ENCODE measurements around the gene NHLRC4.

The NHLRC4 gene

DNA sequence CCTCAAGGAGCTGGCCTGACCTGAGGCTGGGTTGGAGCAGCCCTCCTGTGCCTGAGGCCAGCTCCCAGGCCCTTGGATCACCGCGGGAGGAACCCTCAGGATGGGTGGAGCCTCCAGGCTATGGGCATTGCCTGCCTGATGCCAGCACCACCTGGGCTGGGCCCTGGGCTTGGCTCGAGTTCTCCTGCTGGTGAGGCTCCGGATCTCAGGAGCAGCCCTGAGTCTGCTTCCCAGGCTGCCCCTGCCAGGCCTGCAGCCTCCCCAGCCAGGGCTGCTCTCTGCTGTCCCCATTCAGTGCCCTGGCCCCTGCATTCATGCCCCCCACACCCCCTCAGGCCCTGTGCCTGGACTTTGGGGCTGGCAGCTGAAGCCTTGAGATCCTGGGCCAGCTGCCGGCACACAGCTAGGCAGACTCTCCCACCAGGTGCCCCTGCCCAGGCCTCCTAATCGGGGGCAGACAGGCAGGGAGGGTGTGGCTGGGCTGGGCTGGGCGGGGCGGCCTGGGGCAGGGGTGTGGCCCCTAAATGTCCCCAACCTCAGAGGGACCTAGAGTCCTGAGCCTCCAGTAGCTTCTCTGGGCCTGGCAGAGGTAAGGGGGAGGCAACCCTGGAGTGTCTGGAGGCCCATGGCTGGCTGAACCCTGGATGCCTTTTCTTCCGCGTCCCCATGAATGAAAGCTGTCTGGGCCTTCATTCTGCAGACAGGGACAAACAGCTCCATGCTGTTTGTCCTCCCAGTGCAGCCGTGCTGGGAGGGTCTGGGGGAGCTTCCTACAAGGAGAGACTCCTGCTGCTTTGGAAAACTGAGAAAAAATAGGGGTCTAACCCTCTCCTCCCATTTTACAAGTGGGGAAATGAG is 1.8 kb downstream of the NHLRC4 start:
- DNase-seq: no peak

DNA sequence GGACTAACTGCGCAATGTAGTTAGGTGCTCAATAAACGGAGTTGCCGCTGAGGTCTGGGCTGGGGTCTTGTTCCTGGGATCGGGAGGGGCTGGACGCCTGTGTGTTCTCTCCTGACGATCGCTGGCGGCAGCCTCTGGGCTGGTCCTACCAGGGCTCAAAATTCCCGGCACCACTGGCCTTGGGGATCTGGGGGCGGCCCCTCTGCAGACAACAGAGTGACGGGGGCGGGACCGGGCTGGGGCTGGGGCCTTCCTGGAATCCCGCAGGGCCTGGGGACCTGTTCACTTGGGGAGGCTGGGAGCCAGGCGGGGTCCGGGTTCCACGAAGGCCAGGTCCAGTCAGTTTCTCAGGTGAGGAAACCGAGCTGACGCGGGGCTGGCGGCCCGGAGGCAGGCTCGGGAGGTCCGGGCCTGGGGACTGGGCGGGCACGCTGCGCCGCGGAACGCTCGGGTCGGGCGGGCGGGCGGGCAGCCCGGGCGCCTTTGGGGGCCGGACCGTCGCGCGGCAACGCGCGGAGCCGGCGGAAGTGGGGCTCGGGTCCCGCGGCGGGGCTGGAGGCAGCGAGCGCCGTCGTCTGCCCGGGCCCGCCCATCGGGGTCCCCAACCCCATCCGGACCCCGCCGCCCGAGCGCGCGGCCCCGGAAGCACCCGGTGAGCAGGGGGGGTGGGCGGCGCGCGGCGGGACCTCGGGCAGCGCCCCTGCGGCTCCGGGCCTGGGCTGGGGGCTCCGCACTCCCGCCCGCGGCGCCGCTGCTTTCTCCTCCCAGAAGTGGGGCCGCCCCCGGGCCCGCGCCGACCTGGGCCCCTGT is 2.8 kb downstream of the NHLRC4 start, which contains the start of gene PIGQ:
PIGQ (plus strand) TSS at position 524 of the 810 bp plus-strand sequence. CDS start 4,107 bp downstream, outside the sequence.
- DNase-seq: no peak

DNA sequence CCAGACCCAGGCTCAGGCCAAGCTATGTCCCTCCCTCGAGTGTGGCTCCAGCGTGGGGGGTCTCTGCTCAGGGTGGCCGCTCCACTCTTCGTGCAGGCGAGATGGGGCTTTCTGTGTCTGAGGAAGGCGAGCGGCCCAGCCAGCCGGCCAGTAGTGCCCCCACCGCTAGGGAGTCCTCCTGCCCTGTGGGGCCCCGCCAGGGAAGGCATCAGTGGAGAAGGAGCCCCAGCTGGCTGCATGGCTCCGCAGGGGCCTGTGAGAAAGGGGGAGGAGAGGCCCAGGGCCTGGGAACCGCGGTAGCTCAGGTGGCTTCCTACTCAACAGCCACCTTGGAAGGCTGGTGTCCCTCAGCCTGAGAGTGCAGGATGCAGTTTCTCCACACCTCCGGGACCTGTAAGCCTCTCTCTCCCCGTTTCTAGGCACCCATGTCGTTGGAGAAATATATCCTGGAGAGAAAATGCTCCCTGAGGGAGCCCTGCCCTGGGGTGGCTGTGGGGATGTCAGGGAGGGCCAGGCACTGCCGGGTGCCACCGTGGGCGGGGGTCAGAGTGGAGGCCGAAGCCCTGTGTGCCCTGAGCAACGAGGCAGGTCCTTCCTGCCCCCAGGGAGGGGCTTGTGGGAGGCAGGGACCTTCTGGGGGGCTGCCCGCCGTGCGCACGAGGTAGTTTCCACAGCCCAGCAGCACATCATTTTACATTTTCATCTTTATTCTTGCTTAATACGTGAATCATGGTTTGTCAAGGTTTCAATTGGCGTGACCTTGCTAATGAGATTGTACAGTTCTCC is 6.3 kb downstream of the NHLRC4 start:
- no peak for DNase-seq

DNA sequence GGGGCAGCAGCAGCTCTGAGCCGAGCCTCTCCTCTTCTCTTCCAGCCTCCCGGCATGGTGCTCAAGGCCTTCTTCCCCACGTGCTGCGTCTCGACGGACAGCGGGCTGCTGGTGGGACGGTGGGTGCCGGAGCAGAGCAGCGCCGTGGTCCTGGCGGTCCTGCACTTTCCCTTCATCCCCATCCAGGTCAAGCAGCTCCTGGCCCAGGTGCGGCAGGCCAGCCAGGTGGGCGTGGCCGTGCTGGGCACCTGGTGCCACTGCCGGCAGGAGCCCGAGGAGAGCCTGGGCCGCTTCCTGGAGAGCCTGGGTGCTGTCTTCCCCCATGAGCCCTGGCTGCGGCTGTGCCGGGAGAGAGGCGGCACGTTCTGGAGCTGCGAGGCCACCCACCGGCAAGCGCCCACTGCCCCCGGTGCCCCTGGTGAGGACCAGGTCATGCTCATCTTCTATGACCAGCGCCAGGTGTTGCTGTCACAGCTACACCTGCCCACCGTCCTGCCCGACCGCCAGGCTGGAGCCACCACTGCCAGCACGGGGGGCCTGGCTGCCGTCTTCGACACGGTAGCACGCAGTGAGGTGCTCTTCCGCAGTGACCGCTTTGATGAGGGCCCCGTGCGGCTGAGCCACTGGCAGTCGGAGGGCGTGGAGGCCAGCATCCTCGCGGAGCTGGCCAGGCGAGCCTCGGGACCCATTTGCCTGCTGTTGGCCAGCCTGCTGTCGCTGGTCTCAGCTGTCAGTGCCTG is 7.4 kb downstream of the NHLRC4 start:
- DNase-seq: no peak

DNA sequence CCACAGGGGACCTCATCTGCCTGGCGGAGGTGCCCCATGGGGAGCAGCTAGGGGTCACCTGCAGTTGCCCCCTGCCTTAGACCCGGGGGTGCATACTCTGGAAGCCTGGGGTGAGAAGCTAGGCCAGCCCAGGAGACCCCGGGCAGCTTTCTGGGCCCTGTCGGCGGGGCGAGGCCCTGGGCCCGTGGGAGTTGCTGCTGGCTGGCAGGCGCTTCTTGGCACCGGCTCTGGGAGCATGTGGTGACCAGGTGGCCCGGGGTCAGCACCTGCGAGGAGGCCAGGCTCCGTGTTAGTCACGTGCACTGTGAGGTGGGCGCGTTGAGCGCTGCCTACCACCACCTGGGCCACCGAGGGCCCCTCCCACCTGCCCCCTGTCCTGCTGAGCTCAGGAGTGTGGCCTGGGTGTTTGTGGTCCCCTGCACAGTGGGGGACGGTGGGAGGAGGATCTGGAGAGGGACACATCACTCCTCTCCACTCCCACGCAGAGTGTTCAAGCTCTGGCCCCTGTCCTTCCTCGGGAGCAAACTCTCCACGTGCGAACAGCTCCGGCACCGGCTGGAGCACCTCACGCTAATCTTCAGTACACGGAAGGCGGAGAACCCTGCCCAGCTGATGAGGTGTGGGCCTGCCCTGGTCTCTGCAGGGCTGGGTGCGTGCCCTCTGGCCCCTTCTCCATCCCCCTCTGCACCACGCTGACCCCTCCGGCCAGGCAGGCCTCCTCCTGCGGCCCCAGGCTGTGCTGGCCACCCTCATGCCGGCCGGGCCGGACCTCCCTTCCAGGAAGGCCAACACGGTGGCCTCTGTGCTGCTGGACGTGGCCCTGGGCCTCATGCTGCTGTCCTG is 8.8 kb downstream of the NHLRC4 start:
- DNase-seq: no peak

DNA sequence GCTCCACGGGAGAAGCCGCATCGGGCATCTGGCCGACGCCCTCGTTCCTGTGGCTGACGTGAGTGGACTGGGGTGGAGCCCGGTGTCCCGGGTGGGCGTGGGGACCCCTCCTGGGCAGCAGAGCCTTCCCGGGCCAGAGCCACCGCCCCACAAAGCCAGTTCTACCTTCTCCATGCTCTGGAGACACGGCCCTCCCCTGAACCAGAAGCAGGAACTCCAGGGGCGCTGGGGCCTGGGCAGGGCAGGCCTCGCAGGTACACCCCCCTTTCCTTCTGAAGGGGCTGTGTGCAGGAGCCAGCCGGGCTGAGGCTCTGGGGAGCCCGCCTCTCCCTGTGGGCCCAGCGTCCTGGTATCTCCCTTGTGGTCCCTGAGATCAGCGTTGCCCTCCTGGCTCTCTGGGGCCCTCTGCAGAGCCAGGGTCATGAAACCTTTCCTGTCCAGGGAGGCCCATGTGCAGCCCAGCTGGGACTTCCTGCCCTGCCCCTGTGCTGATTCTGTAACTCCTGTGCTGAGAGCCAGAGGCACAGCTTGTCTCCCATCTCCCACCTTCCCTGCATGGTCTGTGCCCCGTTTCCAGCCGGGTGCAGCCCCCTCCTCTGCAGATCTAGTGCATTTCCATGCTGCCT is 9.5 kb downstream of the NHLRC4 start:
- DNase-seq: no peak

DNA sequence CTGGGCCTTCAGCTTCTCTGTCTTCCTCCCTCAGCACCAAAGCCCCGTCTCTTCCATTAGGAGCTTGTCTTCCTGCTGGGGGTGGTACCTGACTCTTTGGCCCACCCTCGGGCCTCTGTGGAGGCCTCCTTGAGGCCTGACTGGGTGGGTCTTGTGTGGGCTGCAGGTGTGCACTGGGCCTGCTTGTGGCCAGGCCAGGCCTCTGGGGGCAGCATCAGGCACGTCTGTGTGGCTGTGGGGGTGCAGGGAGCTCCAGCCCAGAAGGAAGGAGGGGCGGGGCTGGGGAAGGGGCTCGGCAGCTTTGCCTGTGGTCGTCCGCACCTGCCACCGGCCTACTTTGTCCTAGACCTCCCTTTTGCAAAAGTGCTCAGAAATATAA is 10.0 kb downstream of the NHLRC4 start:
- DNase-seq: no peak

DNA sequence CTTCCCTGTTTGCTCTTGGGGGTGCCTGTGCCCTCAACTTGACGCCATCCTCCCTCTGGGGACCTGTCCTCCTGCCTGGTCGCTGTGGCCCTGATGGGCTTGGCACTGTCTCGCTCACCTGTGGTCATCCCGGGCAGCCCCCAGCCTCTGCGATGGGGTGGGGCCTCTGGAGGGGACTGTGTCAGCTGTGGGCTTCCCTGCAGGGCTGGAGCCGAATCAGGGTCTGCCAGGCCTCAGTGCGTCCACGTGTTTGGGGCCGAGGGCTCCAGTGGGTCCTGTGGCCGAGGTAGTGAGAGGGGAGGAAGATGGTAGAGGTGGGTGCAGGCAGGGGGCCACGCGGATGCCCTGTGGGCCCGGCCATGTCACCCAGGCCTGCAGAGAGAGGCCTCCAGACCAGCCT is 11.0 kb downstream of the NHLRC4 start:
- no peak for DNase-seq

DNA sequence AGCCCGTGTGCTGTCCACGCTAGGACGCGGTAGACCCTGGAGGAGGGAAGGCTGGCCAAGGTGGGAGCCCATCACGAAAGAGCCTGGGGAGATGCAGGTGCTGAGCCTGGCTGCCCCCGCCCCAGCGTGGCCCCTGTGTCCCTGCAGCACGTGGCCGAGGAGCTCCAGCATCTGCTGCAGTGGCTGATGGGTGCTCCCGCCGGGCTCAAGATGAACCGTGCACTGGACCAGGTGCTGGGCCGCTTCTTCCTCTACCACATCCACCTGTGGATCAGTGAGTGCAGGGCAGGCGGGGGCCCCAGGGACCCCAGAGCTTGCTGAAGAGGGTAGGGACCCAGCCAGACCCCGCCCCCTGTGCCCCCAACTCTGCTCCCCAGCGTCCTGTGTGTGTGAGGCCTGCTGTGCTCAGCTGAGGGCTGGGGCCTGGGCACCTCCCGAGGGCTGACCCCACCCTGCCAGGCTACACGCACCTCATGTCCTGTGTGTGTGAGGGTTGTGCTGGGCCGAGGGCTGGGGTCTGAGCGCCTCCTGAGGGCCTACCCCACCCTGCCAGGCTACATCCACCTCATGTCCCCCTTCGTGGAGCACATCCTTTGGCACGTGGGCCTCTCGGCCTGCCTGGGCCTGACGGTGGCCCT is 11.5 kb downstream of the NHLRC4 start:
- DNase-seq: no peak

DNA sequence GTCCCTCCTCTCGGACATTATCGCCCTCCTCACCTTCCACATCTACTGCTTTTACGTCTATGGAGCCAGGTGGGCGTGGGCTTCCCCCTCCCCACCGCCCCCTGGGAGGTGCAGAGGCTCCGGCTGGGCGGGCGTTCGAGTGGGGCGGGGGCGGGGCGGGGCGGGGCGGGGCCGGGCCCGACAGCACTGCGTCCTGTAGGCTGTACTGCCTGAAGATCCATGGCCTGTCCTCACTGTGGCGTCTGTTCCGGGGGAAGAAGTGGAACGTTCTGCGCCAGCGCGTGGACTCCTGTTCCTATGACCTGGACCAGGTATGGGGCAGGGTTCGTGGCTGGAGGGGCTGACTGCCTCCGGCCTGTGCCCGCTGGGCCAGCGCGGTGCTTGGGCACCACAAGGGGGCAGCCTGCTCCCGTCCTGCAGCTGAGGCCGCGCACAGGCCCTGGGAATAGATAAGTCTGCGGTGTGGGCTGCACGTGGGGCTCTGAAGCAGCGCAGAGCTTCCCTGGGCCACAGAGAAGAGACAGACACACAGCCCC is 12.1 kb downstream of the NHLRC4 start:
- DNase-seq: peak; percentile 24

DNA sequence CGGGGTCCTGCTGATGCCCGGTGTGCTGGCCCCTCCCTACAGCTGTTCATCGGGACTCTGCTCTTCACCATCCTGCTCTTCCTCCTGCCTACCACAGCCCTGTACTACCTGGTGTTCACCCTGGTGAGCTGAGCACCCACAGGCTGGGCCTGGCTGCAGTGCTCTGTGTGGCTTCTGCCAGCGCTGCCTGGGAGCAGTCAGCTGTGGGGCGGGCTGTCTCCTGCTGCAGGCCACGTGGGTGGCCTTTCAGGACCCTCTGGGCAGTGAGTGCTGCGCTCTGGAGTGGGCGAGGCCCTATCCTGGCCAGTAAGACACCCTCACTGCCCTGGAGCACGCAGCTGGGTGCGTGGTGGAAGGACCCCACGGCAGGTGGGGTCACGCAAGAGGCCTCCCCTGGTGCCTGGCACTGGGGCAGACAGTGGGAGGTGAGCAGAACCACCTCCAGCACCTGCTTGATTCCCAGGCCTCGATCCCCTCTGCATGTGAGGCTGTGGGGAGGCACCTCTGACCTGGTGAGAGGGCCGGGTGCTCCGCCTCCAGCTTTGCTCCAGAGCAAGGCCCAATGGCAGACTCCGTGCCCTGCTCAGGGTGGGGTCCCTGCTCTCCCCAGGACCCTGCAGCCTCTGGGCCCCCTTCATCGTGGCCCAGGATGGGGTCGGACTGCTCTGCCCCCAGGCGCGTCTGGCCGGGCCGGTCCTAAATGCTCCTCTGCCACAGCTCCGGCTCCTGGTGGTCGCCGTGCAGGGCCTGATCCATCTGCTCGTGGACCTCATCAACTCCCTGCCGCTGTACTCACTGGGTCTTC is 13.5 kb downstream of the NHLRC4 start:
- no peak for DNase-seq

DNA sequence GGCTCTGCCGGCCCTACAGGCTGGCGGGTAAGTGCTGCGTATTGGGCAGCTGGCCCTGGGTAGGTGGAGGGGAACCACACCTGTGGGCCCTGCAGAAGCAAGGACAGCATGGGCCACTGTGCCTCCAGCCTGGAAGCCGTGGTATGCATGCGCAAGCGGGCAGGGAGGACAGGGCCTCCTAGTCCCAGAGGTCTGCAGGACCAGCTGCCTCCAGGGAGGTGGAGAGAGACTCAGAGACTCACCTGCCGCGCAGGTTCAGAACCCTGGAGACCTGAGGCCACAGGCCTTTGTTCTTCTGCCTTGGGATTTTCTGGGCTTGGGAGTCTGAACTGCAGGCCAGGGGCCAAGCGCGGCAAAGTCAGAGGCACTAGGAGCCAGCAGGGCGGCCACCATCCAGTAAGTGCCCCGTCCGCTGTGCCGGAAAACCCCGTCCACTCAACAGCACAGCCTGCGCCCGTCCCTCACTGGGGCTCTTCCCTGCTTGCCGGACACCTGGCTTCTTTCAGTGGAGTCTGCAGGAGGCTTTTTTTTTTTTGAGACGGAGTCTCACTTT is 14.2 kb downstream of the NHLRC4 start:
- no peak for DNase-seq

DNA sequence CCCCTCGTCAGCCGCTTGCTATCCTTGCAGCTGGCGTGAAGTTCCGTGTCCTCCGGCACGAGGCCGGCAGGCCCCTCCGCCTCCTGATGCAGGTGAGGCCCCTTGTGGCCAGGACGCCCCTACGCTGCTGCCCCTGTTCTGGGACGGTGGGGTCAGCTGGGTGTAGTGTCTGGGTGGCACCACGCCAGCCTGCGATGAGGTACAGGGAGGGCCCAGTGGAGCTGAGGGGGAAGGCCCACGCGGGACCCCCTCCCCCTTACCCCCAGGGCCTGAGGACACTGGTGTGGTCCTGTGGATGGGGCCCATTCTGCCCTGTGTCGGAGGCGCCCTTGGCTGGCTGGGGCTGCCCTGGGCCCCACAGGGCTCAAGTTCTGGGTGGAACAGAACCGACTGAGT is 15.4 kb downstream of the NHLRC4 start:
- DNase-seq: no peak

DNA sequence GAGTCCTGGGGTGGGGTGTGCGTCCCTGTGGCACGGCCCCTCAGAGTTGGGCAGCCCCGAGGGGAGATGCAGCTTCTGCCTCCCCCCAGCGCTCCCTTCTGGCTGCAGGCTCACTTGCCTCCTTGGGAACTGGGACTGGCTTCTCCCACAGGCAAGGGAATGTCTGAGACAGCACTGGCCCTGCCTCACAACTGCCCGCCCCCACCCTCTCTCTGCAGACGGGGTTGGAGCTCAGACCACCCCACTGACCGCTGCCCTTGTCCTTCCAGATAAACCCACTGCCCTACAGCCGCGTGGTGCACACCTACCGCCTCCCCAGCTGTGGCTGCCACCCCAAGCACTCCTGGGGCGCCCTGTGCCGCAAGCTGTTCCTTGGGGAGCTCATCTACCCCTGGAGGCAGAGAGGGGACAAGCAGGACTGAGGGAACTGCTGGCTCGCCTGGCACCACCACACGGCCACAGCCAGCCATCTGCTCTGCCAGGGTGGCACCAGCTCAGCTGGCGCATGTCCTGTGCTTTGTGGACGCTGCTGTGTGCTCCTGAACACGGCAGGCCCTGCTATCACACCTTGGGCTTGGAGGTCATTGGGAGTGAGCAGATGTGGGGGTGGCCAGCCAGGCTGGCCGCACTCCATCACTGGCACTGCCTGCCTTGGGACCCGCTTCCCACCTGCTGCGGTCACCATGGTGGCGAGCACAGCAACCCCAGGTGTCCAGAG is 16.0 kb downstream of the NHLRC4 start:
- no peak for DNase-seq

DNA sequence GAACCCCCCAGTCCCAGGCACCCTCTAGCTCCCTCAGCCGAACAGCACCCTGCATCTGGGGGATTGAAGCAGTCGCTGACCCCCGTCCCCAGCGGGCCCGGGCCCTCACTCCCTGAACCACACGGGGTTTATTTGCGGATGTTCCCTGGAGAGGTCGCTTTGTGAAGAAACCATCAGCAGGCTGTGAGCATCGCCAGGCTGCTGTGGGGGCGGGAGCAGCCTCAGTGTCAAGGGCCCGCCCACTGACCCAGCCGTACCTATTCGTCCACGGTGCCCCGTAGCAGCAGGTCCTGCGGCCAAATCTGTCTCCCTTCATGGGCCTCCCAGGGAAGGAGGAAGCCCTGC is 16.6 kb downstream of the NHLRC4 start:
- DNase-seq: no peak

DNA sequence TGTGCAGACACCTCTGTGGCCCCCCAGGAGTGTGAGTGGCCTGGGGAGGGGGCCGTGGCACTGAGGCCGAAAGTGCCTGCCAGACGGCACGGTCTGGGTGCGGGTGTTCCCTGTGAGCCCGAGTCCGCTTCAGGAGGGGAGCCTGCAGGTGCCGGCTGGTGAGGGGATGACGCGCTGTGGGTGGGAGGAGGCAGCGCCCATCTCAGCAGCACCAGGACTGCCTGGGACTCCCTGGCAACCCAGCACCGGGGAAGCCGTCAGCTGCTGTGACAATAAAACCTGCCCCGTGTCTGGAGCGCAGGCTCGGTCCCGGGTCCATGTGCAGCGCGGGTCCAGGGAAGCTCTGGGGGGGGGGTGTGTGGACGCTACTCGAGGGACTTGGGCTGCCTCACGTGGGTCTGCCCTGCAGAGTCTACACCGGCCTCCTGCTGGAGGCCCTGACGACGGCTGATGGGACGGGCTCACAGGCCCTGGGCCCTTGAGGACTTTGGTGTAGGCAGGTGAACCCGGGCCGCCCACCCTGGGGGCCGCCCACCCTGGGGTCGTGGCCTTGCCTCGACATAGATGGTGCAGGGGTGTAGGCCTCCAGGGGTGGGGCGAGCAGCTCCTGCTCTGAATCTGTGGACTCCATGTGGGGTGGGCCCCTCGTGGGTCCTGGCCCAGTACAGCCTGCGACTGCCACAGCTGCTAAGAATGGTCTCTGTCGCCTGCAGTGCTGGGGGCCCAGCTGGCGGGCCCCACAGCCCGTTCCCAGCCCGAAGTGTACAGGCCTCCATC is 17.2 kb downstream of the NHLRC4 start:
- DNase-seq: no peak

DNA sequence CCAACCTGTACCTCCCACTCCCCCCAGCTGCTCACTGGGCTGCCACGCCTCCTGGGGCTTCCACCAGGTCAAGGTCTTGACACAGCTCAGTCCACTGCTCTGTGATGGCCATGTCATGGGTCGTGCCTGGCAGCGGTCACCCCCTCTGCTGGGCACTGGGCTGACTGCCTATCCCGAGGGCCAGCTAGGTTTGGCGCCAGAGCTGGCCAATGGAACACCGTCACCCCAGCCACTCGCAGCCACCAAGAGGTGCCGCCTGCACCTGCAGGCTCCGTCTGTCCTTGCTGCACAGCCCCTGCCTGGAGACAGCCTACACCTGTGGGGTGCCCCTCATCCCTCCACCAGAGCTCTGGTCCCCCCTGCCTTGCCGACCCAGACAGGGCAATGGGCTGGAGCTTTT is 18.5 kb downstream of the NHLRC4 start:
- DNase-seq: no peak

Measured in SHP77 treated with DMSO at 0.1 percent for 48 hours (cell line).